Measurements from ENCODE around the gene DACH1.

The DACH1 gene

DNA sequence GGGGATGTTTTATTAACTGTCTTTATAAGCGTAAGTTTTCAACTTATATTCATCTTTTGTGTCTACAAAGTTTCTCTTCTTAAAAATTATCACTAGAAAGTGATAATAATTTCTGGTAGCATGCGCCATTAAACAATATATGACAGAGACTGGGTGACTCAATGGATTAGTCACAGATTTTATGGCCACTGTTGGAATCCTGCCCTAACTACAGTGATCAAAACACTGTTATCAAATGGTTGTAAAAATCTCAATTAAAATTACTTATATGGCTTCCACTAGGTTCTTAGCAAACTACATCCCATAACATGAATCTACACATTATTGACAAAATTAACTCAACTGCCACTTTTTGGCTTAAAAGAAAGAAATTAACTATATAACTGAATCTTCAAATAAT is 350.0 kb downstream of the DACH1 start:
- Histone ChIP-seq H2BK12ac (ENCODE audit: low read length in 2 of 2) (no peak overlapping the region), H3K4me1 (ENCODE audit: control insufficient read depth, insufficient read depth, low read depth, low read length) (no peaks in the 10 kb centered on the region), H3K4me3 (ENCODE audit: insufficient read depth in 1 of 2, low read depth in 1 of 2, low read length in 2 of 2) (no peak overlapping the region), H2BK15ac (ENCODE audit: low read depth, poor library complexity, severe bottlenecking) (no peak overlapping the region), H4K91ac (ENCODE audit: low read length) (no peak overlapping the region), H3K27ac (ENCODE audit: low read length, poor library complexity, severe bottlenecking) (no peak overlapping the region), H2AK5ac (ENCODE audit: low read length, severe bottlenecking) (no peak overlapping the region), H2BK5ac (ENCODE audit: low read depth, low read length, poor library complexity, severe bottlenecking) (no peak overlapping the region), H3K36me3 (ENCODE audit: control insufficient read depth in 1 of 2, insufficient read depth in 2 of 2, low read depth in 1 of 2, low read length in 2 of 2) (no peaks in the 10 kb centered on the region), H2BK120ac (ENCODE audit: low read depth, low read length) (no peak overlapping the region), H3K9me3 (ENCODE audit: control insufficient read depth, low read length) (no peaks in the 10 kb centered on the region), H3K4ac (ENCODE audit: low read depth in 1 of 2, low read length in 2 of 2) (no peak overlapping the region), H3K27me3 (ENCODE audit: control insufficient read depth in 1 of 2, insufficient read depth in 1 of 2, low read length in 2 of 2) (no peaks in the 10 kb centered on the region), H3K18ac (ENCODE audit: low read depth in 1 of 2, low read length in 2 of 2) (no peak overlapping the region), H3K4me2 (ENCODE audit: low read length, poor library complexity, severe bottlenecking) (no peak overlapping the region), H3K14ac (ENCODE audit: low read length in 2 of 2) (no peak overlapping the region), H4K8ac (ENCODE audit: low read length) (no peak overlapping the region), H3K79me1 (replicated peaks; ENCODE audit: low read length, poor library complexity, severe bottlenecking) (no peaks in the 10 kb centered on the region), H3K23ac (ENCODE audit: low read length in 2 of 2) (no peak overlapping the region), H2AFZ (ENCODE audit: low read depth, low read length) (no peak overlapping the region), H3K9ac (ENCODE audit: low read length) (no peak overlapping the region)
- WGBS, result no CpG with 5 or more reads among the region's 2 CpGs
- peak; percentile 42 for DNase-seq

DNA sequence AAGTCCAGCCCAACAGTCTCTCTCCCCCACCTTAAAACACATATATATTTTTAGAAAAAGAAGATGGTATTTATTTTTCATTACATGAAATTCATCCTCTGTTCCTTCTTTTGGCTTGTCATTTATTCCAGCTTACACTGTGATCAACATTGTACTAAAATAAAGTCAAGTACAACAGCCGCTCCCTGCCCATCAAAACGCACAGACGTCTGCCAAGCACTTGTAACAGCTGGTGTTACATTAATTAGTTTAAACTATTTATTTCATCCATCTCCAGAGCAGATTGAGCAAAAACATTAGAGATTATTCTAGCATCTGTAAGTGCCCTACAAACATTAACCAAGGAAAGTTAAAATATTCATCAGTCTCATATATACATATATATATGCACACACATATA is 350.5 kb downstream of the DACH1 start:
- H3K27ac ChIP-seq (ENCODE audit: low read length, poor library complexity, severe bottlenecking), result no peak overlapping the region
- no peaks in the 10 kb centered on the region for H3K79me1 ChIP-seq (replicated peaks; ENCODE audit: low read length, poor library complexity, severe bottlenecking)
- H3K14ac ChIP-seq (ENCODE audit: low read length in 2 of 2), result no peak overlapping the region
- no peak overlapping the region for H2BK5ac ChIP-seq (ENCODE audit: low read depth, low read length, poor library complexity, severe bottlenecking)
- no peak overlapping the region for H3K4me3 ChIP-seq (ENCODE audit: insufficient read depth in 1 of 2, low read depth in 1 of 2, low read length in 2 of 2)
- H3K36me3 ChIP-seq (ENCODE audit: control insufficient read depth in 1 of 2, insufficient read depth in 2 of 2, low read depth in 1 of 2, low read length in 2 of 2), result no peaks in the 10 kb centered on the region
- WGBS, result 70% methylated on average over 3 of the region's 3 CpGs
- no peak overlapping the region for H2AK5ac ChIP-seq (ENCODE audit: low read length, severe bottlenecking)
- no peaks in the 10 kb centered on the region for H3K4me1 ChIP-seq (ENCODE audit: control insufficient read depth, insufficient read depth, low read depth, low read length)
- H3K4ac ChIP-seq (ENCODE audit: low read depth in 1 of 2, low read length in 2 of 2), result no peak overlapping the region
- H3K27me3 ChIP-seq (ENCODE audit: control insufficient read depth in 1 of 2, insufficient read depth in 1 of 2, low read length in 2 of 2), result no peaks in the 10 kb centered on the region
- H3K18ac ChIP-seq (ENCODE audit: low read depth in 1 of 2, low read length in 2 of 2), result no peak overlapping the region
- H3K4me2 ChIP-seq (ENCODE audit: low read length, poor library complexity, severe bottlenecking), result no peak overlapping the region
- H2AFZ ChIP-seq (ENCODE audit: low read depth, low read length), result no peak overlapping the region
- no peak overlapping the region for H2BK12ac ChIP-seq (ENCODE audit: low read length in 2 of 2)
- H2BK120ac ChIP-seq (ENCODE audit: low read depth, low read length), result no peak overlapping the region
- H3K9ac ChIP-seq (ENCODE audit: low read length), result no peak overlapping the region
- no peaks in the 10 kb centered on the region for H3K9me3 ChIP-seq (ENCODE audit: control insufficient read depth, low read length)
- H4K91ac ChIP-seq (ENCODE audit: low read length), result no peak overlapping the region
- H2BK15ac ChIP-seq (ENCODE audit: low read depth, poor library complexity, severe bottlenecking), result no peak overlapping the region
- DNase-seq, result no peak
- H3K23ac ChIP-seq (ENCODE audit: low read length in 2 of 2), result no peak overlapping the region
- H4K8ac ChIP-seq (ENCODE audit: low read length), result no peak overlapping the region

DNA sequence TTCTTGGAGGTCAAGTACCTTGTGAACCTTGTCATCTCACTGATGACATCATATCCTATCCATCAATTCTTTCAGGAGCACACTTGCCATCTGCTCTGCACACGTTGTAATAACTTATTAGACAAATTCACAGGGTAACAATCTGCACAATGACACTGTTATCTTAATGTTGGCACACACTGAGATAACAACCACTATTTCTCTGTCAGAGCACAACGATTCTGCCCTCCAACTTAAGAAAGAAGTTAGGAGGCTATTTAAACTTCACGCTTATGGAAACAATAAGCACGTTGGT is 351.3 kb downstream of the DACH1 start:
- H3K18ac ChIP-seq (ENCODE audit: low read depth in 1 of 2, low read length in 2 of 2), result no peak overlapping the region
- no peak overlapping the region for H4K91ac ChIP-seq (ENCODE audit: low read length)
- no peak overlapping the region for H2BK12ac ChIP-seq (ENCODE audit: low read length in 2 of 2)
- no peaks in the 10 kb centered on the region for H3K36me3 ChIP-seq (ENCODE audit: control insufficient read depth in 1 of 2, insufficient read depth in 2 of 2, low read depth in 1 of 2, low read length in 2 of 2)
- no peaks in the 10 kb centered on the region for H3K79me1 ChIP-seq (replicated peaks; ENCODE audit: low read length, poor library complexity, severe bottlenecking)
- H3K4ac ChIP-seq (ENCODE audit: low read depth in 1 of 2, low read length in 2 of 2), result no peak overlapping the region
- H2BK15ac ChIP-seq (ENCODE audit: low read depth, poor library complexity, severe bottlenecking), result no peak overlapping the region
- no peak overlapping the region for H3K27ac ChIP-seq (ENCODE audit: low read length, poor library complexity, severe bottlenecking)
- H2AFZ ChIP-seq (ENCODE audit: low read depth, low read length), result no peak overlapping the region
- H3K4me1 ChIP-seq (ENCODE audit: control insufficient read depth, insufficient read depth, low read depth, low read length), result no peaks in the 10 kb centered on the region
- no peak overlapping the region for H3K23ac ChIP-seq (ENCODE audit: low read length in 2 of 2)
- H3K4me2 ChIP-seq (ENCODE audit: low read length, poor library complexity, severe bottlenecking), result no peak overlapping the region
- no peaks in the 10 kb centered on the region for H3K27me3 ChIP-seq (ENCODE audit: control insufficient read depth in 1 of 2, insufficient read depth in 1 of 2, low read length in 2 of 2)
- no peak overlapping the region for H3K9ac ChIP-seq (ENCODE audit: low read length)
- no peak overlapping the region for H2BK5ac ChIP-seq (ENCODE audit: low read depth, low read length, poor library complexity, severe bottlenecking)
- no peak overlapping the region for H3K4me3 ChIP-seq (ENCODE audit: insufficient read depth in 1 of 2, low read depth in 1 of 2, low read length in 2 of 2)
- no peak overlapping the region for H3K14ac ChIP-seq (ENCODE audit: low read length in 2 of 2)
- no peaks in the 10 kb centered on the region for H3K9me3 ChIP-seq (ENCODE audit: control insufficient read depth, low read length)
- DNase-seq, result no peak
- no peak overlapping the region for H2AK5ac ChIP-seq (ENCODE audit: low read length, severe bottlenecking)
- WGBS, result 56% methylated on average over 3 of the region's 4 CpGs
- H2BK120ac ChIP-seq (ENCODE audit: low read depth, low read length), result no peak overlapping the region
- no peak overlapping the region for H4K8ac ChIP-seq (ENCODE audit: low read length)

DNA sequence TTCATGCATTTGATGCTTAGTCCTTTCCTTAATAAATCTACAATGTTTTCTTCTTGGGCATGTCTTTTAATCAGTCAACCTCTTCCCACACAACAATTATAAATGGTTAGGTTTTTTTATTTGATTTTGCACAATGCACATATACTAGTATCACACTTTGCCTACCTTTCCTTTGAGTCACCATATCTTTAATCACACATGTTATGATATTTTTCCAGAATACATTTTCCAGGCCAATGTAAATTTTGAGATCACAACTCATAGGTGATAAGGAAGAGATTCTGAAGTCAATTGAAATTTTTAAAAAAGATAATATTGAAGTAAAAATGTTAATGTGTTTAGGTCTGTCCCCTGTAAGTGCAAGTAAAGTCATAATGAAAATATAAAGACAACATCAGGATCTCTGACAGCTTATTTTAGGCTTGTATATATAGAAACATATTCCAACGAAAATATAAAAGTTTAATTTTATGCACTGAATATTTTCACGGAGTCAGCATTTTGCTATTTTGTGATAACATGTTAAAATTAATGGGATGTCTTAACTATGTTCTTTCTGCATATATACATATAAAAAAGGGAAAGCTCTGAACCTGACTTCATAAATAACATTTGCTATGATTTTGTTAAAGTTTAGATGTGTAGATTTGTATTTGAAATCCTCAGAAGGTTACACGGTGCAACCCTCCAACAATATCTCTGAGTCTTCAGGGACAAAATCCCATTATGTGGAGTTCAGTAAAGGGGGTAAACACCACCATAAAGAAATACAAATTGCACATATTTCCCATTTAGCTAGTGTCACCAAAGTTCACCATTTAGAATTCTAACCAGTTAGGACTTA is 351.9 kb downstream of the DACH1 start:
- no peaks in the 10 kb centered on the region for H3K4me1 ChIP-seq (ENCODE audit: control insufficient read depth, insufficient read depth, low read depth, low read length)
- no peak overlapping the region for H2BK15ac ChIP-seq (ENCODE audit: low read depth, poor library complexity, severe bottlenecking)
- H3K79me1 ChIP-seq (replicated peaks; ENCODE audit: low read length, poor library complexity, severe bottlenecking), result no peaks in the 10 kb centered on the region
- no peak overlapping the region for H3K4me2 ChIP-seq (ENCODE audit: low read length, poor library complexity, severe bottlenecking)
- H3K27me3 ChIP-seq (ENCODE audit: control insufficient read depth in 1 of 2, insufficient read depth in 1 of 2, low read length in 2 of 2), result no peaks in the 10 kb centered on the region
- no peak overlapping the region for H3K9ac ChIP-seq (ENCODE audit: low read length)
- no peak overlapping the region for H3K14ac ChIP-seq (ENCODE audit: low read length in 2 of 2)
- H2AFZ ChIP-seq (ENCODE audit: low read depth, low read length), result no peak overlapping the region
- no peak overlapping the region for H3K18ac ChIP-seq (ENCODE audit: low read depth in 1 of 2, low read length in 2 of 2)
- no peak overlapping the region for H4K91ac ChIP-seq (ENCODE audit: low read length)
- no peak overlapping the region for H3K23ac ChIP-seq (ENCODE audit: low read length in 2 of 2)
- H4K8ac ChIP-seq (ENCODE audit: low read length), result no peak overlapping the region
- H2BK5ac ChIP-seq (ENCODE audit: low read depth, low read length, poor library complexity, severe bottlenecking), result no peak overlapping the region
- H3K4me3 ChIP-seq (ENCODE audit: insufficient read depth in 1 of 2, low read depth in 1 of 2, low read length in 2 of 2), result no peak overlapping the region
- no peak overlapping the region for H2AK5ac ChIP-seq (ENCODE audit: low read length, severe bottlenecking)
- DNase-seq, result no peak
- H3K9me3 ChIP-seq (ENCODE audit: control insufficient read depth, low read length), result no peaks in the 10 kb centered on the region
- no peak overlapping the region for H3K27ac ChIP-seq (ENCODE audit: low read length, poor library complexity, severe bottlenecking)
- H3K4ac ChIP-seq (ENCODE audit: low read depth in 1 of 2, low read length in 2 of 2), result no peak overlapping the region
- no peak overlapping the region for H2BK120ac ChIP-seq (ENCODE audit: low read depth, low read length)
- 50% methylated on average over 1 of the region's 3 CpGs for WGBS
- no peak overlapping the region for H2BK12ac ChIP-seq (ENCODE audit: low read length in 2 of 2)
- H3K36me3 ChIP-seq (ENCODE audit: control insufficient read depth in 1 of 2, insufficient read depth in 2 of 2, low read depth in 1 of 2, low read length in 2 of 2), result no peaks in the 10 kb centered on the region

All from mesenchymal stem cell (in vitro differentiated cells and primary cell).